Cerebellar nuclear complex (tissue), 1 donor: ENCODE measurements around the gene TBC1D22A.

Source experiments
- DNase-seq, 2 experiments: peaks; one replicate each; lab custom pipeline; 2025; lab: John Stamatoyannopoulos, UW

Gene TBC1D22A

DNA sequence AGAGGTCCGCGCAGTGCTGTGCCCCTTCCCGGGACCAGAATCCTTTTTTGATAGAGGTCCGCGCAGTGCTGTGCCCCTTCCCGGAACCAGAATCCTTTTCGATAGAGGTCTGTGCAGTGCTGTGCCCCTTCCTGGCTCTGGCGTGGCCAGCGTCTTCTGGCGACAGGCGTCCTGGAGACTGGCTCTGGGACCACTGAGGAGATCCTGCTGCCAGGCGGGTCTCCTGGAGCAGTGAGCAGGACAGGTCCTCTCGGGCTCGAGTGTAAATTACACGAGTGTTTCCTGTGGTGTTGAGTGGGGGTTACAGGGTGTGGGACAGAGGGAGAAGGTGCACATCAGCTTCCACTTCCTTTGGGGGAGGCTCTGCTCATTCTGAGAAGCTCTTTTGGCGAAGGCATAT is 98.1 kb downstream of the TBC1D22A start:
- no peak for DNase-seq

DNA sequence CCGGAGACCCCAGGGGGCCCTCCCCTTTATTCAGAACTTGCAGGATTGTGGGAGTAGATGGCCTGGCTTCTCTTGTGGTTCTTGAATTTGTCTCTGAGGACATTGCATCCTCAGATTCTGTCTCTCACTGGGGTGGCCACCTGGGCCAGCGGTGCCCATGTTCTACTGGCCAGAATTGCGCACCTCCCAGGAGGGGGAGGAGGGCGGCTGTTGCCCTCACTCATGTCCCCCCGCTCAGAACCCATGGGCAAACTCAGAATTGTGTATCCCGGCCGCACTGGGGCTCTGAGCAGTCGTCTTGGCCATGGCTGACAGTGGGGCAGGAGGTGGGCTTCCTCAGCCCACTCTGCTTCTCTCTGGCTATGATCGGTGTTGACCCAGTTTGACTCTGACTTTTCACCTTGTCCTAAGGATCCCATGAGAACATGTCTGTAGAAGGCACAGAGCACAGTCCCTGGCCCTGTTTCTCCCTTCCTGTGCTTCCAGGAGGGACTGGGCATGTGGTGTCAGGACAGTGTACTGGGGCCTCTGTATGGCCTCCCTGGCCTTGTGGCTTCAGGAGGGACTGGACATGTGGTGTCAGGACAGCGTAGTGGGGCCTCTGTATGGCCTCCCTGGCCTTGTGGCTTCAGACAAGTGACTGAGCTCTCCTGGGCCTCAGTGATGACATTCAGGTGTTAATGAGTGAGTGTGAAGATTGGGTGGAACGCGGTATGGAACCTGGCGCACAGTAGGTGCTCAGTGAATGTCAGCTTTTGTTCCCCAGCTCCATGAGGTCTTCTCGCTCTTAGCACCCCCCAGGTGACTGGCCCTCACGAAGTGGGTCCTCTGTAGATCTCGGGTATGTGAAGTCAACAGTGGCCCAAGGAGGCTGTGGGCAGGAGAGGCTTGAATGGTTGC is 99.3 kb downstream of the TBC1D22A start:
- DNase-seq = no peak

GRCh38 chr22:46862418-46863324 is 100.2 kb downstream of the TBC1D22A start:
- DNase-seq = no peak

DNA sequence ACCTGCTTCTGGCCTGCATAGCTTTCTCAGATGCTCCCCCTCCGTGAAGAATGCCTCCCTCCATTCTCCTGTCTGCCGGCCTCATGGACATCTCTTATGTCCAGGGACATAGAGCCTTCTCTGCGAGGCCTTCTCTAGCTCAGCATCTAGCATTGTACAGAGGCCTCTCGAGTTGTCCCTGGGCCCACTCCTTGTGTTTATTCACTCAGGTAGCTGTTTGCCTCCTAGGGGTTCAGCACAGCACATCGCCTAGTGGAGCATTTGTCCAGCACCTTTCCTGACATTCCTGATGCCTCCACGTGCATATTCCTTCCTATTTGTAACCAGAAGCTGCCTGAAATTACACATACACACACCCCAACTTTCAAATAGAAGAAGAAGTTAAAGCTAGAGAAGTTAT is 101.3 kb downstream of the TBC1D22A start:
- no peak for DNase-seq

DNA sequence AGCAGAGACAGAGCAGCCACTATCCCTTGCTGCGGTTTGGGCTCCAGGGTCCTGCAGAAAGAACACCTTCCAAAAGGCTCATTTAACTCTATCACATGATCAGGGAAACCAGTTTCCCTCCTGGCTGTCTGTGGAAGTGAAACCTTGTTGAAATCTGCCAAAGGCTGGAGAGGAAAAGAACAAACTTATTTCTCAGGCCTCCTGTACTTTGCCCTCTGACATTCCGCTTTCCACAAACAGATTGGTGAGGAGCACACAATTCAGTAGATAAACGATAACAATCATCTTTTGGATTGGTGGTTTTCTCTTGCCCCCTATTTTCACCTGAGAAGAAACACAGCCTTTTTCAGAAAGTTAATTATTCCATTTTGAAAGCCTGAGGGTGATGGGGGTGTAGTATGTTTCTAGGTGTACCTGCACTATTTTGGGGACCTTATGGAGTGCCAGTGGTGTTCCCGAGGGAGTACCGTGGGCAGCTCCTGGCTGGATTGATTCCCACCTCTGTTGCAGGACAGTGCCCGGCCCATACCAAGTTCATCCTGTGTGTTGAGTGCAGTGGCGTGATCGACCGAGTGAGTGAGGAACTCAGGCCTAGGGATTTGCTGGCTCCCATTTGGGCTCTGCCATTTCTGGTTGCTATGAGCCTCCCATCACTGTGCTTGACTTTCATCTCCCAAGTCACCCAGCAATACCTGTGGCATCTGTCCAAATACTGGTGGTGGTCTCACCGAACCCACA is 102.0 kb downstream of the TBC1D22A start:
- DNase-seq = no peak

- DNase-seq = no peak
These were observed 102.6 kb downstream of the TBC1D22A start for GRCh38 chr22:46865052-46865434.

DNA sequence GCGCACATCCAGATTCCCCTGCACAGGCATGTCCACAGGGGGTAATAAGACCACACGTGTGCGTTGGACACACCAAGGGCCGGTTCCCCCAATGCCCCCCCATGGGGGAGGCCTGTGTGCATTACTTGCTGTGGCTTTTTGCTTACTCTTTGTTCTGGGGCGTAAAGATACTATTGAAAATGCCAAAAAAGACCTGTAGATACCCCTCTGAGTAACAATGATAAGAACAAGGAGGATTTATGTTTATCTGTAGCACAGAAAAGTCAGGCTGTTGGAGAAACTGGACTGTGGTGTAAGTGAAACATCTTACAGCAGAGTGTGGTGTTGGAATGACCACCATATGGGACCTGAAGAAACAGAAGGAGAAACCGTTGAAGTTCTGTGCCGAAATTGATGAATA is 103.2 kb downstream of the TBC1D22A start:
- DNase-seq = no peak

DNA sequence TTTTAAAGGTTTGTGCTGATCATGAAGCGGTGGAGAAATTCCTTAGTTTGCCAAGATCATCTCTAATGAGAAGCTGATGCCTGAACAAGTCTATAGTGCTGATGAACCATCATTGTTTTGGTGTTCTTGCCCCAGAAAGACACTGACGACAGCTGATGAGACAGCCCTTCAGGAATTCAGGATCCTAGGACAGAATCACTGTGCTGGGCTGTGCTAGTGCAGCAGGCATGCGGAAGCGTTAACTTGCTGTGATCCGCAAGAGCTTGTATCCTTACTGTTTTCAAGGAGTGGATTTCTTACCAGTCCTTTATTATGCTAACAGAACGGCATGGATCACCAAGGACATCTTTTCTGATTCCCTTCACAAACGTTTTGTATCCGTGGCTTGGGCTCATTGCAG is 104.1 kb downstream of the TBC1D22A start:
- no peak for DNase-seq

- DNase-seq = no peak
These were observed 104.7 kb downstream of the TBC1D22A start for GRCh38 chr22:46867106-46867505.

- DNase-seq = no peak
These were observed 106.9 kb downstream of the TBC1D22A start for GRCh38 chr22:46869329-46869728.

DNA sequence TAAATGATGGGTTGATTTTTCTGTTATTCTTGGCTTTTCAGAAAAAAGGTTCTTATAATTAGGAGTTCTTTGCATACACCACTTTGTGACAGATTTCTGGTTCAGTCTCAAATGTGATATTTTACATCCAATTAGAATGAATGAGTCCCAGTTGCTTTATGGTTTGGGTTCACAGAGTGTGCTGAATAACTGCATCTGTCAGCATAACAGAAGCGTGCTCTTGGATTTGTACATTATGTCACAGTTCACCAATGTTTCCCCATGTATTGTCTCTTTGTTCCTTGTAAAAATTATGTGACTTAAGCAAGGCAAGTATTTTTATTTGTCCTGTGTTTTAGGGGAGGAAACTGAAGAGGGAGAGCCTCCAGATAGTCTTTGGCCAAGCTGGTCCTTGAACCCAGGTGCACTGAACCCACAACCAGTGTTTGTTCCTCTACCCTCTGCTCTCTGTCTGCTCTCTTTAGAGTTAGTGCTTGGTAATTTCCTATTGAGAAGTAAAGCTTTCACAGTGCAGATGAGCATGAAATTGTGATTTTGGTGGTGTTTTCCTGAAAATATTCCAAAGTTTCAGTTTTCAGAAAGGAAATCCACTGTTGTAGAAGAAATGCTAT is 107.5 kb downstream of the TBC1D22A start:
- no peak for DNase-seq

DNA sequence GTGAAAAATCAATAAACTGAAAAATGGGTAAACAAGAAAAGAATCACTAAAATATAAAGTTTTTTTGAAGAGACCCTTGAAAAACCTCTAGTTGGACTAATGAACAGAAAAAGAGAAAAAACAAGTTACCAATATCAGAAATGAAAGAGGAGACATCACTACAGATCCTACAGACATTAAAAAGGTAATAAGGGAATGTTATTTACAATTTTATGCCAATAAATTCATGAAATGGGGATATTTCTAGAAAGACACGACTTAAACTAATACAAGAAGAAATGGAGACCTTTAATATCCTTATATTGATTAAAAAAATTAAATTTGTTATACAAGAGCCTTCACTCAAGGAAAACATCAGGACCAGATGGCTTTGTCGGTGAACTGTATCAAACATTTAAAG is 109.4 kb downstream of the TBC1D22A start:
- no peak for DNase-seq

DNA sequence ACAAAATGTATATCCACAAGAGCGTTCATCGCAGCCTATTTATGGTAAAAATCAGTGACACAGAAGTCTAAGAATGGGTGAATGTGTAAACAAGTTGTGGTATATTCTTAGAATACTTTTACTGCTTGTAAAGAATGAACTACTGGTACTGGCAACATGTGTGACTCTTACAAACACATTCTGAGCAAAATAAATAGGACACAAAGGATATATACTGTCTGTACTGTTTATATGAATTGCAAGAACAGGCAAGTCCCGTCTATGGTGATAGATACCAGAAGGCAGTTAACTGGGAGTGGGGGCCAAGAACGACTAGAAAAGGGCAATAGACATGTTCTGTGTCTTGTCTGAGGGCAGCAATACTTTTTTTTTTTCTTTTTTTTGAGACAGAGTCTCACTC is 112.6 kb downstream of the TBC1D22A start:
- DNase-seq = no peak

- no peak for DNase-seq
These were observed 114.0 kb downstream of the TBC1D22A start for GRCh38 chr22:46876357-46876934.

- DNase-seq = no peak
These were observed 115.9 kb downstream of the TBC1D22A start for GRCh38 chr22:46878191-46878948.

DNA sequence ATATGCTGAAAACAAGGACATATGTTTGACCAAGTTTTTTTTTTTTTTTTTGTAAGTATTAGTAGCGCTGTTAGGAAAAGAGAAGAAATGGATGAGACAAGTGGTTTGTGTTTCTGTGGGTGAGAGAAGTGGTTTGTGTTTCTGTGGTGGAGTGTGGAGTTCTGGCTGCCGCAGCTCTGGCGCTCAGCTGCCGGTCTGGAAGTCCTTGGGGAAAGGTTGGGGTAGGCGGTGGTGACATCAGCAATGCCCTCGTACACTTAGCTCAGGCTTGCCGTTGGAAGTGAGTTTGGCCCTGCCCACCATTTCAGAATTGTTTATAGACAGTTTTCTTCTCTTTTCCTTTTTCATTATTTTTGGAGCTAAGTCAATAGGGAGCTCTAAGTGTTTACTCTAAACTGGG is 116.6 kb downstream of the TBC1D22A start:
- no peak for DNase-seq

DNA sequence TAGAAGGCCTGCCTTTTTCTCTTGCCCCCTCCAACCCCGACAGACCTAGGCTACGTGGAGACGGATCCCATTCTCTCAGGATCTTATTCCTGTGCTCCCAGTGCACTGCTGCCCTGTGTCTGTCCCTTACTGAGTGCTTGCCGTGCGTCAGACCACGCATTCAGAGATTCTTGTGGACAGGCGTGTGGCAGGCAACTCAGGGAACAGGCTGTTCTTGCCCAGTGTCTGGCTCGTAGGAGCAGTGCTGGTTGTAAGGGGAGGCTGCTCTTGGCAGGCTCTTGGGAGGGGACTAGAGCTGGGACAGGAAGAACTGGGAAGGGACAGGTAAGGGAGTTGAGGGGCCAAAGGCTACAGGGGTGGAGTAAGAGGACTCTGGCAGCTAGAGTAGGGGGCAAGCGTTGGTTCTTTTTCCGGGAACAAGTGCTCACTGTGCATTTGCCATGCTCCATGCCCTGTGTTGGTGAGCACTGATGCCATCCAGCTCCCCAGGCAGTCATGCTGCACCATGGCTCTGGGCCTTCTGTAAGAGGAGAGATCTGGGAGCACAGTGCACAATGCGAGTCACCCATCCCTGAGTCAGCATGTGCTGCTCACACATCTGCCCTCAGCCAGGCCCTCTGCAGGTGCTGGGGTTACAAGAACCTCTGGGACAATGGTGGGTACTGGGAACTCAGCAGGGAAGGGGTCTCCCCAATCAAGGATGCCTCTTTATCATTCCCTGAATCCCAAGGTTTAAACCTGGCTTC is 119.1 kb downstream of the TBC1D22A start:
- DNase-seq = no peak

DNA sequence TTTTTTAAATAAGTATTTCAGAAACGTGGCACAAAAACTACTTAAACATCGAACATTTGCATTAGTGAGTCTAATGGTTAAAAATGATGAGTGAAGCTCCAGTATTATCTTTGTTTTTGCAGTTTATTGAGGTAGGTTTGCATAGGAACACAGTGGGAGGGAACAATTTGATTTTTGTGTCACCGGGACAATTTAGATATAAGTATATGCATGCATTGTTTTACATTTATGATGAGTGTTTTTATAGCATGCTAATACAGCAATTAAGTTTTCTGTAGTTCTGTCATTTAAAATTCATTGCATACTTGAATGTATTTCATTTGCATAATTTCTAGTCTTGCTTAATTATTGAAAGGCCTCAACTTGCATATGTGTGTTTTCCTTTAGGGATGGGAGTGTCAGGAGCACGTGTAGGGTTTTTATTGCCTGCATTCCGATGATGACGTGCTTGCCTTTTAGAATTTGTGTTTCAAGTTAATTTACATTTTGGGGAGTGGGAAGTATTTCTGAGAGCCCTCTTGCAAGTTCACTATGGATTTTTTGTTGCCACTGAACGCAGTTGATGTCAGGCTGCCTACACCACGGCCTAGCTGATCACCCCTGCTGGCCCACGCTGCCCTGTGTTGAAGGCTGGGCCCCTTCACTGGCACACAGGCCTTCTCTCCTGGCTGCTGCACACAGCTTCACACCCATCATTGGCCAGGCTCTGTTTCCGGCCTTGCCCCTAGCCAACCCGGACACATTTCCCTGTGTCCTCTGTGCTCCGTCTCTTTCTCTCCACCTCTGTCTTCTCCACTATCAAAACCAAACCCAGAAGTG is 120.9 kb downstream of the TBC1D22A start:
- DNase-seq = no peak

DNA sequence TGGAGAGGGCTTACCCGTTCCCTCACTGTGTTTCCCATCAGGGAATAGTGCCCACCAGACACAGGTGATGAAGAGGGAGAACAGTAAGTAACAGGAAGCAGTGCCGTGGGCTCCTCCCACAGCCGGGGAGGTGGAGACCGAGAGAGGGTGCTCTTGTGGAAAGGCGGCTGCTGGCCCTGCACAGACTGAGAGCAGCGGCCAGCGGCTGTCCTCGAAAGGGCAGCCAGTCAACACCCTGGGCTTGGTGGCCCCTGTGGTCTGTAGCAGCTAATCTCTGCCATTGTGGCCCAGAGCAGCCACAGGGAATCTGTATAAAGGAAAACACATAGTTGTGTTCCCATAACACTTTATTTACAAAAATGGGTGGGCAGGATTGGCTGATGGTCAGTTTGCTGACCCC is 121.9 kb downstream of the TBC1D22A start:
- no peak for DNase-seq
